NB4 (cell line): ENCODE data around the gene PTPRG.

Experiments
- DNase-seq: peaks from one replicate; pipeline ENCODE4 v3.0.0; 2010; ENCODE audit warnings: low read depth
- H3K4me3 ChIP-seq: one replicate; pipeline ENCODE4 v1.5.1; 2011; ENCODE audit warnings: mild to moderate bottlenecking, low read depth, low read length, moderate library complexity
- CTCF ChIP-seq: IDR thresholded peaks from one replicate; pipeline ENCODE4 v1.5.1; 2012; ENCODE audit warnings: low read depth, low read length
- MAX ChIP-seq: IDR thresholded peaks from 2 replicates; pipeline ENCODE4 v1.6.1; 2011; ENCODE audit warnings: low read depth, low read length
- MYC ChIP-seq: IDR thresholded peaks from 2 replicates; pipeline ENCODE4 v1.6.1; 2011; ENCODE audit warnings: low read depth, low read length
- POLR2A ChIP-seq: IDR thresholded peaks from 2 replicates; pipeline ENCODE4 v1.6.1; 2011; ENCODE audit warnings: mild to moderate bottlenecking; ENCODE audit not compliant: insufficient read length; ENCODE audit errors: extremely low read depth

Gene PTPRG

GRCh38 chr3:61975936-61976335, 414.6 kb downstream of the PTPRG start:
- H3K4me3 ChIP-seq = no peak overlapping the region
- DNase-seq = no peak
- TF ChIP-seq MYC (no peak), CTCF (no peak), MAX (no peak), POLR2A (no peak)

- TF ChIP-seq POLR2A (no peak), CTCF (no peak), MAX (no peak), MYC (no peak)
- H3K4me3 ChIP-seq = no peak overlapping the region
Observed at GRCh38 chr3:61978460-61979419, 417.4 kb downstream of the PTPRG start.

GRCh38 chr3:61979638-61980037, 418.3 kb downstream of the PTPRG start:
- H3K4me3 ChIP-seq = no peak overlapping the region
- TF ChIP-seq POLR2A (no peak), MAX (no peak), MYC (no peak), CTCF (no peak)
- no peak for DNase-seq

More at GRCh38 chr3:61978460-61979419, 417.4 kb downstream of the PTPRG start:
- no peak for DNase-seq

GRCh38 chr3:61980041-61980440, 418.7 kb downstream of the PTPRG start:
- TF ChIP-seq MYC = no peak
- no peak for TF ChIP-seq POLR2A
- TF ChIP-seq CTCF = no peak
- no peak for TF ChIP-seq MAX
- H3K4me3 ChIP-seq = no peak overlapping the region
- no peak for DNase-seq

GRCh38 chr3:61981060-61981459, 419.7 kb downstream of the PTPRG start:
- no peak for DNase-seq
- TF ChIP-seq MYC (no peak), MAX (no peak), POLR2A (no peak), CTCF (no peak)
- no peak overlapping the region for H3K4me3 ChIP-seq
